BLaER1 treated with 17β-estradiol and CSF1 and Interleukin-3, amounts not matched to agents 10 nM and 100 nM (cell line): ENCODE data around the gene OSCP1.

Source experiments
- H3K27ac ChIP-seq, 11 experiments: shearing (Covaris generic); formaldehyde crosslinking; 2 replicates each; pipeline ENCODE4 v1.8.1; 2022
- H3K27me3 ChIP-seq, 11 experiments: shearing (Covaris generic); formaldehyde crosslinking; 2 replicates each; pipeline ENCODE4 v1.8.1; 2022
- H3K36me3 ChIP-seq, 11 experiments: shearing (Covaris generic); formaldehyde crosslinking; 2 replicates each; pipeline ENCODE4 v1.8.1; 2022
- H3K4me1 ChIP-seq, 10 experiments: shearing (Covaris generic); formaldehyde crosslinking; 2 replicates each; pipeline ENCODE4 v1.8.1; 2022
- H3K4me2 ChIP-seq, 11 experiments: shearing (Covaris generic); formaldehyde crosslinking; 2 replicates each; pipeline ENCODE4 v1.8.1; 2022
- H3K4me3 ChIP-seq, 10 experiments: shearing (Covaris generic); formaldehyde crosslinking; 2 replicates each; pipeline ENCODE4 v1.8.1; 2022
- H3K9ac ChIP-seq, 11 experiments: shearing (Covaris generic); formaldehyde crosslinking; 2 replicates each; pipeline ENCODE4 v1.8.1; 2022
- H3K9me3 ChIP-seq, 11 experiments: shearing (Covaris generic); formaldehyde crosslinking; replicated peaks in 1 of 11; 2 replicates each; pipeline ENCODE4 v1.8.1; 2022
- H4K20me1 ChIP-seq, 11 experiments: shearing (Covaris generic); formaldehyde crosslinking; 2 replicates each; pipeline ENCODE4 v1.8.1; 2022
- Cebpa-rat ChIP-seq, 11 experiments: shearing (Covaris generic); IDR thresholded peaks; 2 replicates each; pipeline ENCODE4 v1.8.1; 2022

The OSCP1 gene

GRCh38 chr1:36382669-36383068, 67.6 kb downstream of the OSCP1 start:
- H3K27ac ChIP-seq = no peak overlapping the region
- peaks cover 50 to 81% (median 60%) of the 10 kb centered on the region in 10 experiments for H3K4me1 ChIP-seq
- H3K4me3 ChIP-seq = no peak overlapping the region
- H4K20me1 ChIP-seq = peaks cover 19 to 78% (median 61%) of the 10 kb centered on the region in 11 experiments; a peak in 20 of 22 replicates
- H3K9me3 ChIP-seq = no peaks in the 10 kb centered on the region
- H3K27me3 ChIP-seq = no peaks in the 10 kb centered on the region
- H3K36me3 ChIP-seq = peaks cover 0 to 51% (median 10%) of the 10 kb centered on the region in 11 experiments; a peak in 13 of 22 replicates
- H3K4me2 ChIP-seq = peak overlapping the region in 7 of 11 experiments; percentile 28 to 99 (median 95); a peak in 9 of 22 replicates
- no peak for TF ChIP-seq Cebpa-rat (IDR thresholded peaks at IDR 0.05)
- H3K9ac ChIP-seq = peak overlapping the region in 1 of 11 experiments; percentile 91; a peak in 2 of 22 replicates

DNA sequence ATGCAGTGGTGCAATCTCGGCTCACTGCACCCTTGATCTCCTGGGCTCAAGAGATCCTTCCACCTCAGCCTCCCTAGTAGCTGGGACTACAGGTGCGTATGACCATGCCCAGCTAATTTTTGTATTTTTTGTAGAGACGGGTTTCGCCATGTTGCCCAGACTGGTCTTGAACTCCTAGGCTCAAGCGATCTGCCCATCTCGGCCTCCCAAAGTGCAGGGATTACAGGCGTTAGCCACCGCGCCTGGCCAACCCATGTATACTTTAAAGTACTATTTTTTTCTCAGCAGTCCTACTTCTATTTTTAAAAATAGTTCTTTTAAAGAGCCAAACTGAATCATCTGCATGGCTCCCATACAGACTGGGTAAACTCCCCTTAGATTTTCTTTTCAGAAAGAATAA, 68.0 kb downstream of the OSCP1 start:
- peaks cover 0 to 54% (median 12%) of the 10 kb centered on the region in 11 experiments; a peak in 13 of 22 replicates for H3K36me3 ChIP-seq
- peaks cover 49 to 81% (median 58%) of the 10 kb centered on the region in 10 experiments for H3K4me1 ChIP-seq
- no peaks in the 10 kb centered on the region for H3K27me3 ChIP-seq
- peak overlapping the region in 3 of 11 experiments; percentile 90 to 96 (median 95); a peak in 4 of 22 replicates for H3K4me2 ChIP-seq
- H3K4me3 ChIP-seq = no peak overlapping the region
- no peak overlapping the region for H3K27ac ChIP-seq
- no peak overlapping the region; a peak in 1 of 22 replicates for H3K9ac ChIP-seq
- no peak for TF ChIP-seq Cebpa-rat (IDR thresholded peaks at IDR 0.05)
- H3K9me3 ChIP-seq = no peaks in the 10 kb centered on the region
- H4K20me1 ChIP-seq = peaks cover 19 to 81% (median 61%) of the 10 kb centered on the region in 11 experiments; a peak in 20 of 22 replicates

GRCh38 chr1:36381405-36381804, 68.8 kb downstream of the OSCP1 start:
- peak overlapping the region in 2 of 11 experiments; percentile 55 to 62; a peak in 1 of 22 replicates for H3K9ac ChIP-seq
- peaks cover 42 to 83% (median 51%) of the 10 kb centered on the region in 10 experiments for H3K4me1 ChIP-seq
- H3K27ac ChIP-seq = no peak overlapping the region
- H3K27me3 ChIP-seq = no peaks in the 10 kb centered on the region
- H3K4me3 ChIP-seq = no peak overlapping the region
- H3K36me3 ChIP-seq = peaks cover 0 to 60% (median 12%) of the 10 kb centered on the region in 11 experiments; a peak in 13 of 22 replicates
- no peak for TF ChIP-seq Cebpa-rat (IDR thresholded peaks at IDR 0.05)
- peak overlapping the region in 2 of 11 experiments; percentile 63 to 95; a peak in 5 of 22 replicates for H3K4me2 ChIP-seq
- H4K20me1 ChIP-seq = peaks cover 19 to 90% (median 61%) of the 10 kb centered on the region in 11 experiments; a peak in 20 of 22 replicates
- H3K9me3 ChIP-seq = no peaks in the 10 kb centered on the region

- Histone ChIP-seq H3K9me3 (no peaks in the 10 kb centered on the region), H3K4me3 (no peak overlapping the region), H3K27me3 (no peaks in the 10 kb centered on the region), H3K4me1 (peaks cover 38 to 89% (median 57%) of the 10 kb centered on the region in 10 experiments), H3K27ac (peak overlapping the region in 3 of 11 experiments; percentile 4 to 47 (median 32); a peak in 2 of 22 replicates), H3K36me3 (peaks cover 0 to 66% (median 12%) of the 10 kb centered on the region in 11 experiments; a peak in 13 of 22 replicates), H4K20me1 (peaks cover 19 to 96% (median 61%) of the 10 kb centered on the region in 11 experiments; a peak in 20 of 22 replicates), H3K4me2 (peak overlapping the region in 3 of 11 experiments; percentile 34 to 95 (median 63); a peak in 6 of 22 replicates), H3K9ac (peak overlapping the region in 4 of 11 experiments; percentile 24 to 62 (median 42); a peak in 6 of 22 replicates)
- no peak for TF ChIP-seq Cebpa-rat (IDR thresholded peaks at IDR 0.05)
These were observed 69.5 kb downstream of the OSCP1 start for GRCh38 chr1:36380782-36381181.

DNA sequence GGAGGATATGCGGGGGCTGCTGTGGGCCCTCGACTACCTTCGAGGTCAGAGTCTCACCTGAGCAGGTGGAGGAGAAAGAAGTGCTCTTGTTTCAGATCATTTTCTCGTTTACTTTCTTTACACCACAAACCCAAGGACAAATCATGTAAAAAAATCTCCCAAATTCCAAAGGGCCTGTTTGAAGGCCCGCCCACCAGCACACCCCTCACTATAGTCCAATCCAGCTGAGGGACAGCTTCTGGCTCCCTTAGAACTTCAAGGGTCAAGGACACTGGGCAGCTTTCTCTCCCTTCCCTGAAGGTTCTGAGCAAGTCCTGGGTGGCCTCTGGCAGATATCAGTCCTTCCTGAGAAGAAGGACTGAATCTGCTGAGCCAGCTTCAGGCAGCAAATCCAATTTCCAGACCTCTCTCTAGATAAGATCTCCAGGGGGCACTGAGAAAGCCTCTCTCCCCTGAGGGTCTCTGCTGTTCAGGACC, 70.1 kb downstream of the OSCP1 start:
- no peak for TF ChIP-seq Cebpa-rat (IDR thresholded peaks at IDR 0.05)
- Histone ChIP-seq H3K4me3 (no peak overlapping the region), H3K4me1 (peaks cover 43 to 95% (median 63%) of the 10 kb centered on the region in 10 experiments), H3K36me3 (peaks cover 0 to 66% (median 12%) of the 10 kb centered on the region in 11 experiments; a peak in 13 of 22 replicates), H3K9me3 (no peaks in the 10 kb centered on the region), H4K20me1 (peaks cover 19 to 98% (median 61%) of the 10 kb centered on the region in 11 experiments; a peak in 20 of 22 replicates), H3K4me2 (peak overlapping the region in 3 of 11 experiments; percentile 34 to 95 (median 63); a peak in 6 of 22 replicates), H3K27me3 (no peaks in the 10 kb centered on the region), H3K9ac (peak overlapping the region in 5 of 11 experiments; percentile 24 to 62 (median 32); a peak in 7 of 22 replicates), H3K27ac (peak overlapping the region in 3 of 11 experiments; percentile 4 to 47 (median 32); a peak in 3 of 22 replicates)

GRCh38 chr1:36377791-36378492, 72.3 kb downstream of the OSCP1 start:
- Histone ChIP-seq H3K27me3 (no peaks in the 10 kb centered on the region), H4K20me1 (peaks cover 13 to 98% (median 49%) of the 10 kb centered on the region in 11 experiments; a peak in 20 of 22 replicates), H3K4me3 (no peak overlapping the region; a peak in 1 of 20 replicates), H3K27ac (peak overlapping the region in 10 of 11 experiments; percentile 1 to 55 (median 40); a peak in 16 of 22 replicates), H3K4me1 (peaks cover 45 to 100% (median 66%) of the 10 kb centered on the region in 10 experiments), H3K4me2 (peak overlapping the region; percentile 43 to 95 (median 60); a peak in 21 of 22 replicates), H3K9me3 (no peaks in the 10 kb centered on the region), H3K36me3 (peaks cover 0 to 60% (median 12%) of the 10 kb centered on the region in 11 experiments; a peak in 14 of 22 replicates), H3K9ac (peak overlapping the region in 4 of 11 experiments; percentile 2 to 35 (median 16); a peak in 5 of 22 replicates)
- no peak for TF ChIP-seq Cebpa-rat (IDR thresholded peaks at IDR 0.05)

- Histone ChIP-seq H3K27ac (peak overlapping the region; percentile 62 to 89 (median 80); a peak in 21 of 22 replicates), H3K4me2 (peak overlapping the region; percentile 84 to 99 (median 95))
These were observed 77.6 kb downstream of the OSCP1 start for GRCh38 chr1:36372617-36373016.

More at GRCh38 chr1:36372617-36373016, 77.6 kb downstream of the OSCP1 start:
- Histone ChIP-seq H3K9me3 (no peaks in the 10 kb centered on the region), H3K36me3 (peaks cover 0 to 31% (median 9%) of the 10 kb centered on the region in 11 experiments; a peak in 13 of 22 replicates), H3K27me3 (no peaks in the 10 kb centered on the region), H4K20me1 (peaks cover 0 to 77% (median 19%) of the 10 kb centered on the region in 11 experiments; a peak in 14 of 22 replicates), H3K4me1 (peaks cover 80 to 100% (median 89%) of the 10 kb centered on the region in 10 experiments), H3K9ac (peak overlapping the region; percentile 55 to 79 (median 73); a peak in 20 of 22 replicates), H3K4me3 (peak overlapping the region in 2 of 10 experiments; percentile 44 to 63; a peak in 4 of 20 replicates)
- TF ChIP-seq Cebpa-rat (IDR thresholded peaks at IDR 0.05) = no peak
